Stimulated activated CD4-positive, alpha-beta T cell treated with anti-CD3 and anti-CD28 coated beads, Interleukin-2, amount 100 ng/mL, for 48 hours (primary cell): ENCODE data around the gene IL27RA.

Experiments used
- DNase-seq, 2 donors: peaks; one replicate each; pipeline ENCODE4 v3.0.0-alpha.2; 2020

The IL27RA gene

DNA sequence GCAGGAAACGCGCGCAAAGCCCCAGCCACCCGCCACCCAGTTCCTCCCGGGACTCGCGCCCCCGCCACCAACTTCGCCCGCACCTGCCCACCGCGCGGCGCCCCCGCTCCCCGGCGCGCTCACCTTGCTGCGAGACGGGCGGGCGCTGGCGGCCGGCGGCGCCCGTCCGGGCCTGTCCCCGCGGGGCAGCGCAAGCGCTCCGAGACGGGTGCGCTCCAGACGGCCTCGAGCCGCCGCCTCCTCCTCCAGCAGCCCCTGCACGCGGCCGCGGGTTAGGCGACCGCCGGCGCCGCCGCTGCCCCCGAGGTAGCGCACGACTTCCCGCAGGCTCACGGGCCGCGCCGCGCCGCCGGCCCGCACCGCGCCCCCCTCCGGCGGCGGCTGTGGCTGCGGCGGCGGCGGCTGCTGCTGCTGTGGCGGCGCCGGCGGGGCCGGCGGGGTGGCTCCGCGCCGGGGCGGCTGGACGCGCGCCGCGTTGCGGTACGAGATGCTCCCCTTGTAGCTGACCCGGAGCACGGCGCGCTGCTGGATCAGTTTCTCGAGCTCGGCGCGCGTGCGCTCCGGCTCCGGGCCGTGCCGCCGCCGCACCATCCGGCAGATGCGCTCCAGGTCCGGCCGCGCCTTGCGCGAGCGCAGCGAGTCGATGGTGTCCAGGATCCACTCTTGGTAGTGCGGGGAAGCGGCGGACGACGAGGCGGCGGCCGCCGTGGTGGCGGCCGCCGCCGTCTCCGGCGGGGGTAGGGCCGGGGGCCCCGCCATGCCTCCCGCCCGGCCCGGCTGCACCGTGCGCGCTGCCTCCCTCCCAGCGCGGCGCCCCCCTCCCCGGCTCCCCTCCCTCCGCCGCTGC is 58.3 kb downstream of the IL27RA start:
- DNase-seq = peak; percentile 38 to 53

DNA sequence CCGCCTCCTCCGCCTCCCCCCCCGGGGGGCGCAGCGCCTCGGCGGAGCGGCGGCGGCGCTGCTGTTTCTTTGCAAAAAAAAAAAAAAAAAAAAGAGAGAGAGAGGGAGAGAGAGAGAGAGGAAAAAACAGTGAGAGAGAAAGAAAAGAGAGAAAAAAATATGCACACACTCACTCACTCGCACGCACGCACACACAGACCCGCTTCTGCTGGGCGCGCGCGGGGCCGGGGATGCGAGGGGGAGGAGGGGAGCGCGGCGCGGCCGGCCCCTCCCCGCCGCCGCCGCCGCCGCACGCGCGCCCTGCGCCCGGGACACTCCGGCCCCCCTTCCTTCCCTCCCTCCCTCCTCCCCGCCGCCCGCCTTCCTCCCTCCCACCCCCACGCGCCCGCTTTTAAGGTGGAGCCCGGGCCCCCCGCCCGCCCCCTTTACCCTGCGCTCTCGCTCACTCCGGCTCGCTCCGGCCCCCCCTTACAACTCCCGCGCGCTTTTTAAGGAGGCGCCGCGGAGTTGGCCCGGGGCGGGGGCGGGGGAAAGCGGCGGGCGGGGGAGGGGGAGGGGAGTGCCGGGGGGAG is 59.0 kb downstream of the IL27RA start, which contains the start of gene SAMD1:
SAMD1 (minus strand) TSS at position 243 of the 572 bp plus-strand sequence.
- peak; percentile 65 to 70 for DNase-seq

DNA sequence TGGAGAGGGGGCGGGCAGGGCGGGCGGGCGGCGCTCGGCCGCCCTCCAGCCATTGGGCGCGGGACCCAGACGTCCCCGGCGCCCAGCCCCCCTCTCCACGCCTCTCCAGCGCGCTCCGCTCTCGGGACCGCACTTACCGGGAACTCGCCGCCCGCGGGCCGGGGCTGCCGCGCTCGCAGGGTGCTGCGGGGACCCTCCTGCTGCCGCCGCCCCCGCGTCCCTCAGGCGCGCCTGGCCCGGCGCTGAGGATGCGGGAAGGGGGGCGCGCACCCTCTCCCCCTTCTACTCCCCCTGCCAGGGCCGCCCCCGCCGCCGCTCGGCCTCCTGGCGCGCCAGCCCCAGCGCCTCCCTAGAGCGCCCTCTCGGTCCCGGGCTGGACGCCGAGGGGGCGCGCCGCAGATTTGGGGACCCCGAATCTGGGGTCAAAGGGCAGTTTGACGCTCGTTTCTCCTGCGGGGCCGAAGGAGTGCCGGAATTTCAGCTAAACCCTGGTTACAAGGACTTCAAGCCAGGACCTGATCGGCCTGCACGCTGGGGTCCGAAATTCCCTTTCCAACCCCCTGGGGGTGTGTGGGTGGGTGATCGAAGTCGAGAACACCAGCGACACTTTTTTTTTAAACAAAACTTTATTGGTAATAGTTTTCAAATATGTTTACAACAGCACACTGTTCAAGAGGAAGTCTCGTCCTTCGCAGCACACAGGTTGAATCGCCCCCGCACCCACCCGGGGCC is 59.7 kb downstream of the IL27RA start:
- DNase-seq = peak; percentile 63 to 64

DNA sequence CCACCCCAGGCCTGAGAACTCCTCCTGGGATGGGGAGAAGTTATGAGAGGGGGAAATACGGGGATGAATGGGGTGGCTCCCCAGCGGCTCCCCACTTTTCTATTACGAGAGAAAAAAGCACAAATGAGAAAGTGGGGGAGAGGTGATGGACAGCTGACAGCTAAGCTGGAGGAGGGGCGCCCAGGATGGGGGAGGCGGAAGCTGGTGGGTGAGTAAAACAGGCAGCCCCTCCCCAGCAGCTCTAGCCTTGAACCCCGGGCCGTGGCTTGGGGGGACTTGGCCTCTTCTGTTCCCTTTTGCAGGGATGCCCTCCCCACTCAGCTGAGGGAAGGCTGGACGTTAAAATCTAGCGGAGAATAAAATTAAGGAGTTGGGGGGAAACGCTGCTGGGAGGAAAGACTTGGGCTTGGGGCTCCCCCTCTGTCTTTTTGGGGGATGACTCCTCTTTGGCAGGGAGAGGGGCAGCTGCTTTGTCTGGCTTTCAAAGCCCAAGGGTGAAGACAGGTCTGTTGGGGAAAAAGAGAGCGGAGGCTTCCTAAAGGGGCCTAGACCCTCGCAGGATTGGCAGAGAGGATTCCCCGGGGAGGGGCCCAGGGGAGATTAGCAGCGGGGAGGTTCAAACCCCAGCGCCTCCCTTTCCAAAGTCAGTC is 60.4 kb downstream of the IL27RA start:
- DNase-seq = peak in 1 of 2 donors; percentile 27

DNA sequence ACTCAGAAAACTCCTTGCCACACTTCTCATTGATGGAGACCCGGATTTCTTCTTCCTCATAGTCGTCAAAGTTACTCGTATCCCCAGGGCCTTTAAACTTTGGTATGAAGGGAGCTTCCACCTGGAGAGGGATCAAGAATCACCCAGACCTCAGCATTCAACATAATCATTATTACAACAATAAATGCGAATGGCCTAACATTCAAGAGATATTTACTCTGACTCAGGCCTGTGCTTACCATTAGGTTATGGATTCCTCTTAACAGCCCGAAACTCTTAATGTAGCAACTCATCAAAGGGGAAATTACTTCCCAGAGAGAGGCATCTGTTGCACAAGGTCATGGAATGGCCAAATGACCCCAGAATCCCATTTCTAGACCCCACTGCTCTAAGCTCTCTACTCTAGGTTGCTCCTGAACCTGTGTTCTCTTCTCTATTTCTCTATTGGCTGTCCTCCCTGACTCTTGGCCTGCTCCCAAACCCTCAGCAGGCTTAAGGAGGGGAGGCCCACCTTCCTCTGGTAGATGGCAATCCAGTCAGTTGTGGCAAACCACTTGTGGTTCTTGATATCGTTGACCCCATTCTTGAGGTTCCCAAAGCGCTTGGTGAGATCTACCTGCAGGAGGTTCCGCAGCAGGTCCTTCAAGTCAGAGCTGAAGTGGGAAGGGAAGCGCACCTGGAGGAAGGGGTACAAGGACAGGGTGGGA is 61.7 kb downstream of the IL27RA start:
- no peak for DNase-seq

DNA sequence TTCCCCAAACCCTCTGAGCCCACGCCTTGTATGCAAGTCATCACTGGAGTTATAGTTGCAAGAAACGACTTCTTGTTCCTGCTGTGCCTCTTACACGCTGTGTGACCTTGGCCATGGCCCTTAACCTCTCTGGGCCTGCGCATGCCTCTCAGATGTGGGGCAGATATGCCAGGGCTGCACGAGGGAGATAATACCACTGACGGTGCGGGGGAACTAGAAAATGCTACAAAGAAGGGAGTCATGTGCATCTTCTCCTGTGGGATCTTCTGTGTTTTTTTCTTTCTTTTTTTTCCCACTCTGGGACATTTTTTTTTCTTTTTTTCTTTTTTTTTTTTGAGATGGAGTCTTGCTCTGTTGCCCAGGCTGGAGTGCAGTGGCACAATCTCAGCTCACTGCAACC is 63.3 kb downstream of the IL27RA start:
- no peak for DNase-seq

DNA sequence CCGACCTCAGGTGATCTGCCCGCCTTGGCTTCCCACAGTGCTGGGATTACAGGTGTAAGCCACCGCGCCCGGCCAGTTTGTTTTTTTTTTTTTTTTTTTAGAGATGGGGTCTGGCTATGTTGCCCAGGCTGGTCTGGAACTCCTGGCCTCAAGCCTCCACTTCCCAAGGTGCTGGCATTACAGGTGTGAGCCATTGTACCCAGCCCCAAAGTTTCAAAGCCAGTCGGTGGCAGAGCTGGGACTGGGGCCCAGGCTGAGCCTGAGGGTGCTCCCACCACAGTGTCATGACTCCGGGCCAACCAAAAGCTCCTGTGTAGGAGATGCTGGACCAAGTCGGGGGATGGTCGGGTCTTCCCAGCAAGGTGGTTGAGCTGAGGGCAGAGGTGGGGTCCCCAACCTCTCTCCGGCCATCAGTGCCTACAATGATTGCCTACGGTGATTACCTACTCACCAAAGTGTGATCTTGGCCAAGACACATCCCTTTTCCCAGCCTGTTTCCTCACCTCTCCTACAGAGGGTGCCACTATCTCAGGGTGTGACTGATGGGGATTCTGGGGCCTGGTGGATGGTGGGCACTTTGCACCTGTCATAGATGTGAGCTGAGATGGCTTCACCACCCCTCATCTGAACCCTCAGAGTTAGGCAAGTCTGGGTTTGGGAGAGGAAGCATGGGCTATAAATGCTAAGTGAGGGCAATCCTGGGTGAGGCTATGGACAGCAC is 64.9 kb downstream of the IL27RA start:
- no peak for DNase-seq

DNA sequence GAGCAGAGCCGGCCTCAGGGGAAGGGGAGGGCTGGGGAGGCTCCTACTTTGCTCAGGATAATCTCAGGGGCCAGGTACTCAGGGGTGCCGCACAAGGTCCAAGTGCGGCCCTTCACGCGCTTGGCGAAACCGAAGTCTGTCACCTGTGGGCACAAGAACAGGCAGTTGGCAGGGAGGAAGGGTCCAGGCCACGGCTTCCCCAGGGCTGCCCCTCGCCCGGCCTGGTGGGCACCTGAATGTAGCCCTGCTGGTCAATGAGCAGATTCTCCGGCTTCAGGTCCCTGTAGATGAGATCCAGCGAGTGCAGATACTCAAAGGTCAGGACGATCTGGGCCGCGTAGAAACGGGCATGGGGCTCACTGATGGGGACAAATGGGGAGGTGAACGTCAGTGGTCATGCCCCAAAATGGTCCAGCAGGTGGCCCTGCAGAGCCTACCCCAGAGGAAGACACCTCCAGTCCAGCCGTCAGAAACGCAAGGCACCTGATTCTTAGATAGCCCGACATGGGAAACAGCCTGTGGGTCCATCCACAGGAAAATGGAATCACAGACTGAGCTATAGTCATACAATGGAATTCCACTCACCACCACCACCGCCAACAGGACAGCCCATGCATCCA is 66.1 kb downstream of the IL27RA start:
- no peak for DNase-seq

DNA sequence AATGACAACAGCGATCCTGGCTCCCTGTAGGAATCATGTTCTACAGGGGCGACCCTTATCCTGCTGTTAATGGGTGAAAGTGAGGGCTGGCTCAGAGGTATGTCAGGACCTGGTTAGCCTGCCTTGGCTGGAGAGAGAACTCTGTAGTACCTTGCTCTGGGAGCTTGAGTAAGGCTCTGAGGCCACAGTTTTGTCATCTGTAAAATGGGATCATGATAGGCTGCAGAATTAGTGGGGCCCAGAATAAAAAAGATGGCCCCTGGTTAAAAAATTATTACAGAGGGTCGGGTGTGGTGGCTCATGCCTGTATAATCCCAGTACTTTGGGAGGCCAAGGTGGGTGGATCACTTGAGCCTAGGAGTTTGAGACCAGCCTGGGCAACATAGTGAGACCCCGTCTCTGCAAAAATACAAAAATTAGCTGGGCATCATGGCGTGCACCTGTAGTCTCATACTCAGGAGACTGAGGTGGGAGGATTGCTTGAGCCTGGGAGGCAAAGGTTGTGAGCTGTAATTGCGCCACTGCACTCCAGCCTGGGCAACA is 69.5 kb downstream of the IL27RA start:
- no peak for DNase-seq

DNA sequence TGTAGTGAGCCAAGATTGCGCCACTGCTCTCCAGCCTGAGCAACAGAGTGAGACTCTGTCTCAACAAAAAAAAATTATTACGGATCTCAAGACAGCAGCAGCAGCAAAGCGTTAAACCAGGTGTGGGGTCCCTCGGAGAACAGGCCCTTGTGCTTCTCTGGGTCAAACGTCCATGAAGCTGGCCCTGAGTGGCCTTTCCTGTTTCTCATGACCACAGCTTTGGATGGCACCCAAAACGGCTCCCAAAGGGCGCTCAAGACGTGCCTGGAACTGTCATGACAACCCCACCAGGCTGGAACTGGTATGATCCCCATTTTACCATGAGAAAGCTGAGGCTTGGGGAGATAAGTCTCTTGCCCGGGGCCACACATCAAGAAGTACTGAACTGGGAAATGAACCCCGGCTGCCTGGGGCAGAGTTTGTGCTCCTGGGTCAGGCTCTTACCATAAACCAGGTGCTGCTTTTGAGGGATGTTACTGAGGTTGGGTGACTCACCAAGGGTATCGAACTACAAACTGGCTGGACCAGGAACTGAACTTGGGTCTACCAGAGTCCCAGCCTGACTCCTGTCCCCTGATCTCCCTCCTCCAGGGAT is 70.6 kb downstream of the IL27RA start:
- DNase-seq = no peak

DNA sequence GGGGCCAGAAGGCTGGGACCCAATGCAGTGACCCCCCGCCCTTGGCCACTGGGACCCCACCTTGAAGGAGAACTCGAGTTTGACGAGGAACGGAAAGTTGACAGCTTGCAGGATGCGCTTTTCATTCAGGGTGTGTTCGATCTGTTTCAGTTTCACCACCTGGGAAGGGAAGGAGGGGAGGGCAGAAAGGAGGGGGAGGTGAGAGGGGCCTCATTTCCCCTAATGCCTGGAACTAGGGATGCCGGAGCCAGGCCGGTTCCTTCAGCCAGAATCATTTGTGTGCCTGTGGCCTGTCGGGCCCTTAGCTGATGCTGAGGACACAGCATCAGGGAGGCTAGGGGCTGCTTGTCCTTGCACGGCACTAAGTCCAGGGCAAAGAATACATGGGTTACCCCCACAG is 71.2 kb downstream of the IL27RA start:
- DNase-seq = no peak
